Cardiac fibroblast (primary cell): ENCODE results near the gene SLC31A1.

Source experiments
- DNase-seq, 2 donors: peaks; one replicate each; pipeline versions ENCODE4 v3.0.0 to v3.0.0-alpha.2; 2010; ENCODE audit warnings: low read depth in 2 of 2
- H3K4me3 ChIP-seq, 2 donors: replicated peaks in 1 of 2; 1 replicate in 1 of 2; 2 replicates in 1 of 2; pipeline ENCODE4 v1.5.1; 2011; ENCODE audit warnings: low read depth in 2 of 2, low read length in 2 of 2, mild to moderate bottlenecking in 2 of 2, moderate library complexity in 1 of 2
- CTCF ChIP-seq: IDR thresholded peaks from one replicate; pipeline ENCODE4 v1.5.1; 2011; ENCODE audit warnings: low read depth, mild to moderate bottlenecking, low read length, inconsistent platforms

SLC31A1 gene

GRCh38 chr9:113221003-113221799 lies at the start of gene SLC31A1, which contains the start of gene FKBP15:
Gene SLC31A1, plus strand, starts transcription at chr9:113221544. Its CDS starts 34,605 bp downstream, at chr9:113256149.
Gene FKBP15, minus strand, starts transcription at chr9:113221277. Its CDS starts 34 bp downstream, at chr9:113221243.
- DNase-seq = peak; percentile 99
- TF ChIP-seq CTCF = no peak
- H3K4me3 ChIP-seq = peak within 1 kb of the TSS; percentile 87 to 95

- TF ChIP-seq CTCF = no peak
- no peak for DNase-seq
These were observed 48.0 kb upstream of the SLC31A1 start for GRCh38 chr9:113173341-113173740.

GRCh38 chr9:113176803-113177202 lies 44.5 kb upstream of the SLC31A1 start:
- no peak overlapping the region for H3K4me3 ChIP-seq
- no peak for DNase-seq
- TF ChIP-seq CTCF = no peak

More at GRCh38 chr9:113173341-113173740, 48.0 kb upstream of the SLC31A1 start:
- no peak overlapping the region for H3K4me3 ChIP-seq

- H3K4me3 ChIP-seq = no peak overlapping the region
- no peak for TF ChIP-seq CTCF
- no peak for DNase-seq
These were observed 44.1 kb upstream of the SLC31A1 start for GRCh38 chr9:113177251-113177650.

GRCh38 chr9:113178087-113178486 lies 43.3 kb upstream of the SLC31A1 start:
- no peak for TF ChIP-seq CTCF
- H3K4me3 ChIP-seq = no peak overlapping the region
- DNase-seq = peak; percentile 55

GRCh38 chr9:113179839-113180238 lies 41.5 kb upstream of the SLC31A1 start:
- no peak for TF ChIP-seq CTCF
- no peak for DNase-seq
- no peak overlapping the region for H3K4me3 ChIP-seq
